Posterior vena cava (tissue), 2 donors: ENCODE results near the gene C9orf153. TPM values are rescaled to one million over a fixed set of nuclear protein-coding genes. Genes with fewer than 3 reads are reported as not detected.
"Not testable (repeated sequence)": the region's sequence is repeated elsewhere in the genome, so short reads cannot be mapped to it uniquely, and the experiment has no call there.

Experiments used
- DNase-seq: peaks from one replicate; pipeline ENCODE4 v3.0.0-alpha.2; 2020; ENCODE audit warnings: low spot score
- intact Hi-C, 2 donors: fragments of 100-400 bp; cut with DNase I; formaldehyde crosslinking; loops; one replicate each; pipeline versions ENCODE4 v1.14.1 to v1.14.2; 2022 to 2023
- long read RNA-seq, 2 donors: library from polyadenylated mRNA; unstranded; transcript quantifications; one replicate each; pipeline ENCODE4 v2.0.0, GENCODE V29; 2020 to 2021
- total RNA-seq, 2 donors: library from RNA; stranded (reverse); fragmentation: NEBNext Ultra II Directional; extraction: Animal tissue kit (Norgen Biotek cat#: 25700); gene quantifications; one replicate each; pipeline ENCODE4 v1.2.1, GENCODE V29; 2021
- donor health status: DM: yes; HTN: yes; CAD: no.
- donor health status: DM: yes; HTN: yes; CAD: no.

Gene C9orf153
- total RNA-seq: under 1 TPM; 0.24 to 0.28 TPM
- long read RNA-seq, donor 1, partial matches to known transcripts: 0 of 1 reads
- long read RNA-seq, donor 1, other reads (novel, unspliced or antisense): 1 of 1 reads
- long read RNA-seq, donor 2, partial matches to known transcripts: 0 of 1 reads
- long read RNA-seq, donor 2, other reads (novel, unspliced or antisense): 1 of 1 reads

DNA sequence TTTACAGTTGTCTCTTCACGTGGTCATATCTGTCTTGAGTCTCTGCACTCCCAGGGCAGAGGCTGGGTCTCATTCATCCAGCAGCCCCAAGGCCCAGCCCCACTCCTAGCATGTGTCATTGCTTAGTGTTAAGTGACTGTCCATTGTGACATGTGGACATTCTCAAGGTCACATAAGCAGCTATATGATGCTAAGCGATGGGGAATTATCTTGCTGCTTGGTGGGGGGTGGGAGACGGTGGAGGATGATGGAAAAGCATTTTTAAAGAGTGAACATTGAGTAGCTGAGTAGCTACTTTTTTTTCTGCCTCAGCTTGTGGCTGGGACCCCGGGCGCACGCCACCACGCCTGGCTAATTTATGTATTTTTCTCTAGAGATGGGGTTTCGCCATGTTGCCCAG lies at the start of gene C9orf153:
TSS of gene C9orf153 (minus strand) at position 101 of the 400 bp plus-strand sequence. CDS start 30,054 bp downstream, outside the sequence.
- intact Hi-C loops: no loop called here
- DNase-seq: no peak

DNA sequence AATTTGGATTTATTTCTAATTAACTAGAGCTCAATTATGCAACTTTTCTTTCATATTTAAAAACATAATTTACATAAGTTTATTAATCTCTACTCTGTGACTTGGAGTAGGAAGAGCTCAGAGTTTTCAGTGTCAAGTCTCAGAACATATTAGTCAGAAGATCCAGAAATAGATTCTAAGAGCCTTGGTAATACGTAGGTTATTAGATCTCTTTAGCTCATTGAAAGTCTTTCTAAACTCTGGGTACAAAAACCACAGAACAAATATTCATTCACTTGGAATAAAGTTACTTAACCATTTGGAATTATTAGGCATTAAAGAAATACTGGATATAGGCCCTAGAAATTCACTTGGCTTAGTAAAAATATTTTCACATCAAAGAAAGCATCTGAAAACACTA lies 49.2 kb upstream of the C9orf153 start:
- intact Hi-C loops: no loop called here
- no peak for DNase-seq

DNA sequence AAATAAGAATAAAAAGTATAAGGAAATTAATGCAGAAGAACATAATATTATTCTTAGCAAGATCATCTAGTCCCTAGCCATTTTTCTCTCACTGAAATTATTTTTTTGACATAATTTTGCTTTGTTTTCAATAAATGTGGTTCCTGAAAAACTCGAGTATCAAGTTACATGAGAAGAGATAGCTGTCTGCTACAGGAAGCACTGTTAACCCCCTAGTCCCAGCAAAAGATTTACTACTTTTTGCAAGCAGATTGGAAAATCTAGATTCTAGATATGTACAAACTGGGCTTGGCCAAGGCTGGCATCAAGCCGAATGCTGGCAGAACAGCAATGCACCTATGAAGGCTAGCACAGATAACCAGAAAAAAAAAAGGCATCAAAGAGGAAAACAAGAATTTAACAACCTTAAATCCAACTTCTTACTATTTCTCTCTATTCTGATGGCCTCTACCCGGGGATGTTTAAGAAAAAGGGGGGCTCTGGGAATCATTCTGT lies 44.8 kb upstream of the C9orf153 start:
- DNase-seq: no peak

DNA sequence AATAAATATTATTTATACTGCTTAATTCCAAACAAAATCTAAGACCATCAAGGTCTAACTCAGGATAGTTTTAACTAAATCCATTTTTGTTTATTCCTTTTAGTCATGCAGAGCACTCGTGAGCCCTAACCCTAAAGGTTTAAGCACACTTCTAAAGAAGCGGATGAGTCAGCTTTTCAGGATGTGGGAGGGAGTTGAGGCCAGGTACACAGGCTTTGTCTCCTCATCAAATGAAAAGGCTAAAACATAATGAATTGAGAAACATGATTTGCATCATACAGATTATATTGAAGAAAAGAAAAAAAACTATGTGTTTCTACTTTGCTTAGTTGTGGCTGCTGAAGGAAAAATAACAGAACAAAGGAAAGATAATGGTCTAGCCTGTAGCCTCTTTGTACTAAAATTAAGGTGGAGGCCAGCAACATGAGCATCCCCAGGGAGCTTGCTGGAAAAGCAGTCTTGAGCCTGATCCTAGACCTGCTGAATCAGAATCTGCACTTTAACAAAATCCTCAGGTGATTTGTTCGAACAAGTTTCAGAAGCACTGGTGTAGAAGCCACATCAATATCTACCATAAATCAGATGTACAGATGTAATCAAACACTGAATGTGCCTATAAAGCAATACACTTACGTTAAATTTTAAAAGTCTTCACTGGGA lies 44.0 kb upstream of the C9orf153 start:
- no peak for DNase-seq
- intact Hi-C loops: no loop called here

More for the DNA sequence above, 44.8 kb upstream of the C9orf153 start:
- intact Hi-C loops: no loop called here

DNA sequence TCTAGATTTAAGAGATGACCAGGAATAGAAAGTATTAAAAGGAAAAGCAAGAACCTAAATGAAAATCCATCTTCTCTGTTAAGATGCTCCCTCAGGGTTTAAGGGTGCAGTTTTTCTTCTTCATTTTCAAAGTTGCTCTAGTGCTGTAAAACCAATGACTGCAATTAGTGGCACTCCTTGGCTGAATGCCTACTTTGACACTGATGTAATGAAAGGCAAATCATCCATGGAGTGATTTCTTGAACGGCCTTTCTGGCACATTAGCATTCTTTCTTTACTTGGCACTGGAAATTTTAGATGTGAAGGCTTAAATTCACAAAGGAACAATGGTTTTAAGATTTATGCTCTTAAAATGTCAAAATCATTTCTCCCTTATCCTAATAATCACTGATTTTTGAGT lies 42.2 kb upstream of the C9orf153 start:
- no peak for DNase-seq
- intact Hi-C loops: no loop called here

DNA sequence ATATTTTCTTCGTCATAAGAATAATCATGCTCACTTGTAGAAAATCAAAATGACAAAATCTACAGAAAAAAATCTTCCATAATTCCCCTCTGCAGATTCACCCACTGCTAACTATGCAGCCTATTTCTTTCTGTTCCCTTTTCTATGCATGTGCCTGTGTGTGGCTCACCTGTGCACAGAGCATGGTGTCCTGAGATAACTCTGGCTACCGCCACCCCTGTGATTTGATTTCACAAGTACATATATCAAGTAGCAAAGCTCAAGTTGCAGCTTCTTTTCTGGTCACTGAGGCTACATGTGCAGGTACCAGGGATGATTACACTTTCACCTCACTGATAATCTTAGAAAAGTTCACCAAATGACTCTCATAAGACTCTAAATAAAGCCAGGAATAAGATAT lies 41.2 kb upstream of the C9orf153 start:
- intact Hi-C loops: no loop called here
- no peak for DNase-seq

- no peak for DNase-seq
- intact Hi-C loops: no loop called here
These were observed 39.4 kb upstream of the C9orf153 start for GRCh38 chr9:86298873-86299272.

- intact Hi-C loops, DNase-seq: not testable (repeated sequence)
These were observed 30.9 kb upstream of the C9orf153 start for GRCh38 chr9:86290341-86290740.

DNA sequence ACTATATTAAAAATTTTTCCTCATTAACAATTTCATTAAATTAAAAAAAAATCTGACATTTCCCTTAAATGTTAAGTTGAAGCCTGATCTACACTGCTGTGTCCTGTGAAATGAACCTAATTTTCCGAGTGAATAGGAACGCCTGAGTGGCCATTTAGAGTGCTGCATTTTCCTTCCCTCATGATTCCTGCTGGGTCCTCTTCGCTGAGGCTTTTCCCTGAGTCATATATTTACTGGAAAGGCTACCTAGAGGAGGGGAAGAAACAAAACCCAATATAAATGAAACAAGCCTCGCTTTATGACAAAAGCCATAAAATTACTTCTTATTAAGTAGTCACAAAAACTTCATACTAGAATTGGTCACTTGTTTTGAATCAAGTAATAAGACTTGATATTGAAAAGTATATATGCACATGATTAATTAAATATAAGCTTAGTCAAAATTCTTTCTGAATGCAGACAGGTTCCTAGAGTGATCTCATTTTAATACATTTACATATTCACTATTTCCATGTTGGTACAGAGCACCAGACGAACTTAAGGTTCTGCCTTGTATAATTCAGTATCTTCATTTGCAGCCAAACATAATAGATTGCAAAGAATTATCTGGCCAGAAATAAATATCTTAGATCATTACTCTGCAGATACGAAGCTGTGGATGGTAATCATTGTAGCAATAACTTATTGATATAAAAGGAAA lies 29.2 kb upstream of the C9orf153 start:
- no peak for DNase-seq
- intact Hi-C loops: no loop called here

DNA sequence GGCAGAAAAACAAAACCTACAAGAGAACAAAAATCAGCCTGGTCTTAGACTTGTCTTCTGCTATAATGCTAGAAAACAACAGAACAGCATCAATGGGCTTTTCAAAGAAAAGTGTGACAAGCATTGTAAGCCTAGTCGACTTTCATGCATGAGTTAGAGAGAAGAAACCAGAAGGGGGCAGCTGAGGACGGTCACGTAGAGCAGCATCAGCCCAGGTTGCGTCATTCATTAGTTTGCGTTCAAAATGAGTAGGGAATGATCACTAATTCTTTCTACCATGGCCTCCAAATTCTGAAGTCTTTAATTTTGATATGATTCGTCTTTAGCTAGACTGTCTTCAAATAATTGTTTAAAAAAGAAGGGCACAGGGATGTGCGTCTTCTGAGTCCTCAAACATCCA lies 27.6 kb upstream of the C9orf153 start:
- intact Hi-C loops: no loop called here
- no peak for DNase-seq

DNA sequence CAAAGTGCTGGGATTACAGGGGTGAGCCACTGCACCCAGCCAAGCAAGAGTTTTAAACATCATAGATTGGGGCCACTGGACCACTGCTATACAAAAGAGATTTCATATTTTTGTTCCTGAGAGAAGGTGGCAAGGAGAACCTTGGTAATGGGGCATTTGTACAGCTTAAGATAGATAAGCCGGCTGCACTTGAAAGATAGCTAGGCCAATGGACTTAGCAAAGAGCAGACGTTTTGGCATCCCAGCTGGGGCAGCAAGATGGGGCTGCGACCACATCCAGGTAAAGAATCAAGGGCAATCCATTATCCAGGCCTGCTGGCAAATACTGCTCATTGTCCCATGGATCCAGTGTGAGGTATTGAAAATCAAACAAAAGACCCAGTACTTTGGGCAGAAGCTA lies 26.8 kb upstream of the C9orf153 start:
- intact Hi-C loops: no loop called here
- DNase-seq: no peak

GRCh38 chr9:86285261-86285660 lies 25.8 kb upstream of the C9orf153 start:
- intact Hi-C loops: no loop called here
- DNase-seq: no peak

- DNase-seq: no peak
- intact Hi-C loops: no loop called here
These were observed 23.6 kb upstream of the C9orf153 start for GRCh38 chr9:86282979-86283535.

GRCh38 chr9:86282077-86282978 lies 22.9 kb upstream of the C9orf153 start, which contains the start of gene ISCA1:
TSS of gene ISCA1 (minus strand) at chr9:86282538. CDS start at chr9:86282458, 80 bp downstream.
- DNase-seq: peak; percentile 99
- intact Hi-C loops: no loop called here

DNA sequence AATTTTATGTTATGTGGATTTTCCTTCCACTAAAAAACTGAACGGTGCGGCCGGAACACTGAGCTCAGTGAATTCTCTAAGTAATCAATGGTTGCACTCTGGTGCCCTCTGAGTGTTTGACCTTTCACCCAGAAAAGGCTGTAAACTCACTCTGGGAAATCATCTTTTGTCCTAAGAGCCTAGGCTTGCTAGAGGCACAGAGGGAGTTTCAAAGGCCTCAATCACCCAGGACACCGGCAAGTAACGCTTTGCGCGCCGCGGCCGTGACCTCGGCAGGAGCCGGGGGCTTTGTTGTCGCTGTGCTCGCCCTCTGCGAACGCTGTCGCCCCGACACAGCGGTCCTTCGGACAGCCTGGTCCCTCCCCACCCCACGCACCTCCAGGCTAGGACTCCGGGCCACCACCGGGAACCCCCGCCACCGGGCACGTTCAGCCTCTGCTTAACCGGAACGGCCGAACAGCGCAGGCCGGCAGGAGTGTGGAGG lies 22.2 kb upstream of the C9orf153 start:
- no peak for DNase-seq
- intact Hi-C loops: no loop called here

DNA sequence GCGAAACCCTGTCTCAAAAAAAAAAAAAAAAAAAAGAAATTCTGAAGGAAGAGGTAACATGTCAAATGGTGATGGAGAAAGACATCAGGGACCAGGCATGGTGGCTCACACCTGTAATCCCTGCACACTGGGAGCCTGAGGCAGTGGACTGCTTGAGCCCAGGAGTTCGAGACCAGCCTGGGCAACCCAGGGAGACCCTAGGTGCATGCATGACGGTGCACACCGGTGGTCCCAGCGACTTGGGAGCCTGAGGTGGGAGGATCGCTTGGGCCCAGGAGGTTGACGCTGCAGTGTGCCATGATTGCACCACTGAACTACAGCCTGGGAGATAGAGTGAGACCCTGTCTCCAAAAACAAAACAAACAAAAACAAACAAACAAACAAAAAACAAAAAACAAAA lies 21.1 kb upstream of the C9orf153 start:
- intact Hi-C loops: no loop called here
- no peak for DNase-seq

DNA sequence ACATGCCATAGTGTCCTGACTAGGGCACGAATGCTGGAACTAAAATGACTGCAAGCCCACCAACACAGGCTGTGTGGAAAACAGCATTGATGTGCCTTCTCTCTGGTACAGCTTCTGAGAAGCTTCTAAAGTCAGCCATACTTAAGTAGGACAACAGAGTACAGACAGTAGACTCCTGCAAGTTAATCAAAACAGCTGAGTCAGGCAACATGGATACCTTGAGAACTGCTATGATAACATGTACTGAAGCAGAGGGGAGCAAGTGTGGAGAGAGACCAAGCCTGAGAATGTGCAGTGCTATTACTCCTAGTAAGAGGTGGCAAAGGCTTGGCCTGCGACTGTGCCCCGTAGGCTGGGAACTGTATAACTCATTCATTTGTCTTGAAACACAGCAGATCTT lies 20.4 kb upstream of the C9orf153 start:
- DNase-seq: no peak
- intact Hi-C loops: no loop called here

DNA sequence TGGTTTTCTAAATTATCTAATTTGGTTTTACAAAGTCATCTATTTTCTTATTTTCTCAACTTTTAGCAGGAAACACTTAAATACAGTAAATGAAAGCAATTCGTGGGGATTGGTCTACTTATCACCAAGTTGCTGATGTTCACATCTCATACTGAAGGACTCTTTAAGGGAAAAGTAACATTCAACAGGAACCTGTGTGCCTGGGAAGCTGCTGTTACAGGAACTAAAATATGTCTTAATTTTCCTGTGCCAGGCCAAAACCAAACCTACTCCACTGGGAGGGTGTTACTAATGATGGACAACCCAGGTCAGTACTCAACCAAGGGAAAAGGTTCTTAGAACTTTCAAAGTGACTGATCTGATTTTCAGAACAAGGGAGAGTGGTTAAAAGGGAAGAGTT lies 17.6 kb upstream of the C9orf153 start:
- intact Hi-C loops: no loop called here
- DNase-seq: no peak

DNA sequence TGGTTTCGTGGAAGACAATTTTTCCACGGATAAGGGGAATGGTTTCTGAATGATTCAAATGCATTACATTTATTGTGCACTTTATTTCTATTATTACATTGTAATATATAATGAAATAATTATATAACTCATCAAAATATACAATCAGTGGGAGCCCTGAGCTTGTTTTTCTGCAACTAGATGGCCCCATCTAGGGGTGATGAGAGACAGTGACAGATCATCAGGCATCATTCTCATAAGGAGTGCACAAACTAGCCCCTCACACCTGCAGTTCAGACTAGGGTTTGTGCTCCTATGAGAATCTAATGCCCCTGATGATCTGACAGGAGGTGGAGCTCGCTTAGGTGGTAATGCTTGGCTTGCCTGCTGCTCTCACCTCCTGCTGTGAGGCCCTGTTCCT lies 16.5 kb upstream of the C9orf153 start:
- no peak for DNase-seq

More for the DNA sequence above, 16.5 kb upstream of the C9orf153 start:
- intact Hi-C loops: no loop called here
